H1 (cell line): ENCODE measurements around the gene RASGRP4. TPM values are rescaled to one million over a fixed set of nuclear protein-coding genes. Genes with fewer than 3 reads are reported as not detected.

Experiments
- CTCF ChIA-PET: fragments of 300-600 bp; sonication (Branson Sonifier 250); formaldehyde crosslinking; loops from one replicate; lab custom pipeline; 2021; ENCODE audit not compliant: partially characterized antibody; lab: Charles Lee
- POLR2A ChIA-PET: fragments of 300-600 bp; sonication (Branson Sonifier 250); formaldehyde crosslinking; loops from one replicate; lab custom pipeline; 2021; ENCODE audit warnings: inconsistent platforms; ENCODE audit not compliant: partially characterized antibody; lab: Charles Lee
- DNase-seq, 2 experiments: peaks; one replicate each; pipeline versions ENCODE4 v3.0.0 to v3.0.0-alpha.2; 2010 to 2022; ENCODE audit warnings: low spot score in 2 of 2, low read depth in 1 of 2, mixed read lengths in 1 of 2
- FAIRE-seq: peaks from 2 replicates; lab custom pipeline; 2011; peaks lifted over from hg19 to GRCh38; lab: Jason Lieb, UNC
- H2AFZ ChIP-seq: 2 replicates; pipeline ENCODE4 v1.8.1; 2012; ENCODE audit warnings: low read length, inconsistent platforms
- H2AK5ac ChIP-seq: 2 replicates; pipeline ENCODE4 v1.6.1; 2013; ENCODE audit warnings: low read depth, low read length
- H2BK120ac ChIP-seq: replicated peaks from 2 replicates; pipeline ENCODE3; 2013; ENCODE audit warnings: low read depth, low read length, inconsistent platforms
- H2BK12ac ChIP-seq: 2 replicates; pipeline ENCODE4 v1.6.1; 2013; ENCODE audit warnings: low read depth, low read length
- H2BK15ac ChIP-seq: 2 replicates; pipeline ENCODE4 v1.6.1; 2013; ENCODE audit warnings: low read length
- H2BK20ac ChIP-seq: 2 replicates; pipeline ENCODE4 v1.6.1; 2013; ENCODE audit warnings: low read length
- H2BK5ac ChIP-seq: 2 replicates; pipeline ENCODE4 v1.6.1; 2013; ENCODE audit warnings: low read depth, low read length
- H3K14ac ChIP-seq: 2 replicates; pipeline ENCODE4 v1.6.1; 2013; ENCODE audit warnings: inconsistent platforms; ENCODE audit not compliant: insufficient read length
- H3K18ac ChIP-seq: 2 replicates; pipeline ENCODE4 v1.6.1; 2013; ENCODE audit warnings: low read length; ENCODE audit errors: extremely low read depth
- H3K23ac ChIP-seq: 2 replicates; pipeline ENCODE4 v1.6.1; 2013; ENCODE audit warnings: inconsistent platforms; ENCODE audit not compliant: insufficient read length
- H3K23me2 ChIP-seq: 2 replicates; pipeline ENCODE4 v1.6.1; 2013; ENCODE audit warnings: low read depth, low read length
- H3K27ac ChIP-seq: 2 replicates; pipeline ENCODE4 v1.6.1; 2011; ENCODE audit warnings: low read depth, low read length, inconsistent platforms
- H3K27me3 ChIP-seq, 4 experiments: replicated peaks in 1 of 4; 1 replicate in 1 of 4; 2 replicates in 3 of 4; pipeline versions ENCODE4 v1.6.1 to v1.8.1; 2011 to 2013; ENCODE audit warnings: low read length in 3 of 4, mild to moderate bottlenecking in 3 of 4, inconsistent platforms in 2 of 4, mixed read lengths in 2 of 4, moderate library complexity in 1 of 4; ENCODE audit not compliant: control insufficient read depth in 3 of 4, insufficient read depth in 3 of 4; ENCODE audit errors: extremely low read depth in 1 of 4
- H3K36me3 ChIP-seq, 4 experiments: 2 replicates each; pipeline versions ENCODE4 v1.6.1 to v1.8.1; 2011 to 2013; ENCODE audit warnings: mild to moderate bottlenecking in 4 of 4, low read length in 3 of 4, moderate library complexity in 2 of 4, control low read depth in 1 of 4, inconsistent platforms in 1 of 4; ENCODE audit not compliant: insufficient read depth in 4 of 4, control insufficient read depth in 2 of 4
- H3K4ac ChIP-seq: replicated peaks from 2 replicates; pipeline ENCODE3; 2013; ENCODE audit warnings: low read length, low read depth, mixed read lengths, inconsistent platforms; ENCODE audit not compliant: insufficient read length
- H3K4me1 ChIP-seq, 4 experiments: replicated peaks in 1 of 4; 1 replicate in 1 of 4; 2 replicates in 3 of 4; pipeline versions ENCODE4 v1.6.1 to v1.8.1; 2011 to 2013; ENCODE audit warnings: low read length in 3 of 4, inconsistent platforms in 2 of 4, mixed read lengths in 1 of 4; ENCODE audit not compliant: insufficient read depth in 4 of 4, control insufficient read depth in 3 of 4
- H3K4me2 ChIP-seq, 2 experiments: 2 replicates each; pipeline versions ENCODE4 v1.6.1 to v1.8.1; 2011 to 2013; ENCODE audit warnings: low read depth in 2 of 2, low read length in 2 of 2, control low read depth in 1 of 2, inconsistent platforms in 1 of 2, mild to moderate bottlenecking in 1 of 2; ENCODE audit not compliant: insufficient read depth in 1 of 2
- H3K4me3 ChIP-seq, 4 experiments: fragments of 200-600, 300-600 bp in 1 of 4; sonication (generic), shearing (Covaris generic), sonication (Bioruptor Twin) in 1 of 4; 2 replicates each; pipeline versions ENCODE4 v1.5.1 to v1.8.1; 2011 to 2016; ENCODE audit warnings: low read length in 4 of 4, low read depth in 3 of 4, control low read depth in 2 of 4, inconsistent platforms in 2 of 4, mild to moderate bottlenecking in 2 of 4, mixed read lengths in 1 of 4, moderate library complexity in 1 of 4; ENCODE audit not compliant: insufficient read depth in 2 of 4; ENCODE audit errors: extremely low read depth in 1 of 4
- H3K56ac ChIP-seq: replicated peaks from 2 replicates; pipeline ENCODE3; 2013; ENCODE audit warnings: low read depth, mild to moderate bottlenecking, mixed read lengths, low read length, inconsistent platforms; ENCODE audit not compliant: insufficient read length
- H3K79me1 ChIP-seq: 2 replicates; pipeline ENCODE4 v1.6.1; 2013; ENCODE audit warnings: low read depth, low read length, control low read depth
- H3K79me2 ChIP-seq, 2 experiments: 2 replicates each; pipeline versions ENCODE4 v1.6.1 to v1.8.1; 2012 to 2013; ENCODE audit warnings: low read length in 2 of 2, mild to moderate bottlenecking in 2 of 2, inconsistent platforms in 1 of 2; ENCODE audit not compliant: insufficient read depth in 2 of 2, control insufficient read depth in 1 of 2
- H3K9ac ChIP-seq, 4 experiments: replicated peaks in 1 of 4; 1 replicate in 1 of 4; 2 replicates in 3 of 4; pipeline versions ENCODE4 v1.6.1 to v1.8.1; 2011 to 2013; ENCODE audit warnings: low read depth in 3 of 4, low read length in 3 of 4, control low read depth in 2 of 4, mild to moderate bottlenecking in 2 of 4, moderate library complexity in 2 of 4, inconsistent platforms in 1 of 4; ENCODE audit errors: extremely low read depth in 1 of 4
- H3K9me3 ChIP-seq, 2 experiments: 2 replicates each; pipeline versions ENCODE4 v1.6.1 to v1.8.1; 2012 to 2013; ENCODE audit warnings: mild to moderate bottlenecking in 2 of 2, moderate library complexity in 2 of 2, control low read depth in 1 of 2, inconsistent platforms in 1 of 2, low read depth in 1 of 2, low read length in 1 of 2, mixed read lengths in 1 of 2; ENCODE audit not compliant: insufficient read depth in 2 of 2
- H4K20me1 ChIP-seq, 2 experiments: replicated peaks in 1 of 2; 2 replicates each; pipeline versions ENCODE3 to v1.8.1; 2011 to 2013; ENCODE audit warnings: inconsistent platforms in 2 of 2, low read length in 2 of 2, mild to moderate bottlenecking in 1 of 2; ENCODE audit not compliant: insufficient read depth in 2 of 2, control insufficient read depth in 1 of 2
- H4K5ac ChIP-seq: 2 replicates; pipeline ENCODE4 v1.6.1; 2013; ENCODE audit warnings: low read length, low read depth, mixed read lengths, inconsistent platforms; ENCODE audit not compliant: insufficient read length
- H4K8ac ChIP-seq: 2 replicates; pipeline ENCODE4 v1.8.0; 2013; ENCODE audit warnings: mild to moderate bottlenecking, moderate library complexity, low read length, inconsistent platforms; ENCODE audit not compliant: insufficient read depth; ENCODE audit errors: extremely low read depth
- H4K91ac ChIP-seq: replicated peaks from 2 replicates; pipeline ENCODE3; 2013; ENCODE audit warnings: low read length, mixed read lengths, inconsistent platforms; ENCODE audit not compliant: insufficient read length
- BACH1 ChIP-seq: IDR thresholded peaks from 2 replicates; pipeline ENCODE4 v1.6.1; 2012; ENCODE audit warnings: low read length, improper control_type of control experiment
- CBX5 ChIP-seq: fragments of 300-800, 300-1000 bp; sonication (generic); IDR thresholded peaks from 2 replicates; pipeline ENCODE4 v1.7.1; 2016; ENCODE audit warnings: antibody characterized with exemption, low read length, low read depth
- CTBP2 ChIP-seq: IDR thresholded peaks from 2 replicates; pipeline ENCODE4 v1.7.0; 2011; ENCODE audit warnings: borderline replicate concordance, mild to moderate bottlenecking, moderate library complexity, mixed read lengths, low read length; ENCODE audit not compliant: insufficient read depth, insufficient read length
- HDAC6 ChIP-seq: IDR thresholded peaks from one replicate; pipeline ENCODE4 v1.7.1; 2012; ENCODE audit warnings: low read depth, mild to moderate bottlenecking, inconsistent platforms, low read length, moderate library complexity
- JUN ChIP-seq: IDR thresholded peaks from 2 replicates; pipeline ENCODE4 v1.6.1; 2011; ENCODE audit warnings: low read depth, mild to moderate bottlenecking, improper control_type of control experiment, low read length
- KDM1A ChIP-seq: fragments of 200-600, 300-600 bp; sonication (generic); IDR thresholded peaks from 2 replicates; pipeline ENCODE4 v1.7.1; 2016; ENCODE audit warnings: mild to moderate bottlenecking, low read length, borderline replicate concordance
- KDM5A ChIP-seq: fragments of 200-600 bp; IDR thresholded peaks from 2 replicates; pipeline ENCODE4 v1.7.1; 2012; ENCODE audit warnings: mild to moderate bottlenecking, low read length, inconsistent platforms, mixed read lengths
- NANOG ChIP-seq: IDR thresholded peaks from 2 replicates; pipeline ENCODE4 v1.6.1; 2011; ENCODE audit warnings: low read length, low read depth, mild to moderate bottlenecking, inconsistent platforms; ENCODE audit not compliant: insufficient read depth, poor library complexity, severe bottlenecking
- POU5F1 ChIP-seq: IDR thresholded peaks from 2 replicates; pipeline ENCODE4 v1.6.1; 2011; ENCODE audit warnings: low read depth, mild to moderate bottlenecking, low read length, moderate library complexity
- SP2 ChIP-seq: IDR thresholded peaks from 2 replicates; pipeline ENCODE4 v1.6.1; 2012; ENCODE audit warnings: mild to moderate bottlenecking, low read length, inconsistent platforms
- WGBS, 2 experiments: shearing (Covaris generic) in 1 of 2; methylation state at CpG; one replicate each; pipeline versions ENCODE4 v1.1.6 to v1.1.7; 2013 to 2015; ENCODE audit warnings: low lambda C conversion rate in 2 of 2, mixed read lengths in 2 of 2, inconsistent platforms in 1 of 2, low coverage in 1 of 2, missing lambda C conversion rate in 1 of 2; ENCODE audit not compliant: insufficient replicate concordance in 2 of 2, insufficient coverage in 1 of 2, insufficient read length in 1 of 2; ENCODE audit errors: extremely low coverage in 1 of 2, missing lambda C conversion rate in 1 of 2; 5-methylcytosine and 5-hydroxymethylcytosine counted together
- polyA plus RNA-seq, 7 experiments: library from polyadenylated mRNA; depleted of rRNA in 3 of 7; stranded (reverse) in 5 of 7; unstranded in 2 of 7; fragments of >200 nt in 5 of 7; fragments of 200-250 nt in 2 of 7; gene quantifications; 1 replicate in 5 of 7; 2 replicates in 1 of 7; 4 replicates in 1 of 7; pipeline versions ENCODE4 v1.2.1 to v1.2.3, GENCODE V29; 2011 to 2013; ENCODE audit warnings: missing spikeins in 2 of 7, mixed read lengths in 2 of 7
- total RNA-seq: library from RNA; stranded (reverse); fragmentation: NEBNext Ultra II Directional; extraction: Animal tissue kit (Norgen Biotek cat#: 25700); gene quantifications from 2 replicates; pipeline ENCODE4 v1.2.1, GENCODE V29; 2021

RASGRP4 gene
- total and polyA plus RNA-seq, 2 of the 8 experiments (the other 6 are each of a cell fraction or from before 2014, with no cell fraction given): 1.9 to 3.1 TPM

- no peaks in the 10 kb centered on the region for H3K36me3 ChIP-seq
- no peak overlapping the region for H2AFZ ChIP-seq
- 93% methylated on average over 6 of the region's 7 CpGs; no CpG with 5 or more reads in 1 of the 2 experiments for WGBS, 2 experiments
- H3K79me2 ChIP-seq: no peaks in the 10 kb centered on the region
- POLR2A ChIA-PET: interaction anchor here (1.6 to 1.7 kb wide), 2 partner anchors 11 to 15 kb away, joined by 4 to 5 read pairs; no protein-coding TSS in a partner anchor
- H4K5ac ChIP-seq: no peak overlapping the region
- no peak overlapping the region for H4K91ac ChIP-seq
- H3K4me1 ChIP-seq: peaks cover 0 to 3% (median 0%) of the 10 kb centered on the region in 4 experiments; a peak in 1 of 7 replicates
- H3K23me2 ChIP-seq: no peaks in the 10 kb centered on the region
- no peak overlapping the region for H2BK15ac ChIP-seq
- no peak overlapping the region for H3K18ac ChIP-seq
- TF ChIP-seq CBX5 (no peak), HDAC6 (no peak), SP2 (no peak), CTBP2 (no peak), POU5F1 (no peak), JUN (no peak), BACH1 (no peak), KDM5A (no peak), NANOG (no peak), KDM1A (no peak)
- H3K56ac ChIP-seq: no peak overlapping the region
- no peak overlapping the region for H4K8ac ChIP-seq
- DNase-seq: no peak
- no peaks in the 10 kb centered on the region for H4K20me1 ChIP-seq
- H3K27me3 ChIP-seq: peaks cover 0 to 2% (median 0%) of the 10 kb centered on the region in 4 experiments; a peak in 1 of 7 replicates
- no peaks in the 10 kb centered on the region for H3K9me3 ChIP-seq
- CTCF ChIA-PET: interaction anchor here (0.8 to 1.1 kb wide), 3 partner anchors 38 to 225 kb away, joined by 3 to 4 read pairs (median 3); no protein-coding TSS in a partner anchor
- no peak overlapping the region for H3K4me3 ChIP-seq
- FAIRE-seq: no peak
- no peak overlapping the region for H2BK5ac ChIP-seq
- H3K4me2 ChIP-seq: no peak overlapping the region
- H3K14ac ChIP-seq: no peak overlapping the region
- no peak overlapping the region for H3K4ac ChIP-seq
- H2AK5ac ChIP-seq: peak overlapping the region; percentile 53; the same call in 1 of the 2 replicates
- H3K9ac ChIP-seq: peak overlapping the region in 1 of 4 experiments; percentile 11; a peak in 1 of 7 replicates
- no peaks in the 10 kb centered on the region; the same call in 1 of the 2 replicates for H3K79me1 ChIP-seq
- H2BK12ac ChIP-seq: no peak overlapping the region
- H2BK20ac ChIP-seq: no peak overlapping the region
- no peak overlapping the region for H3K27ac ChIP-seq
- H2BK120ac ChIP-seq: no peak overlapping the region
- peak overlapping the region; percentile 79 for H3K23ac ChIP-seq
Measured at GRCh38 chr19:38409631-38410133, 16.3 kb downstream of the RASGRP4 start.
